ENCODE results near the gene XXYLT1.
"Not testable (repeated sequence)": the region's sequence is repeated elsewhere in the genome, so short reads cannot be mapped to it uniquely, and the experiment has no call there.

XXYLT1 gene

DNA sequence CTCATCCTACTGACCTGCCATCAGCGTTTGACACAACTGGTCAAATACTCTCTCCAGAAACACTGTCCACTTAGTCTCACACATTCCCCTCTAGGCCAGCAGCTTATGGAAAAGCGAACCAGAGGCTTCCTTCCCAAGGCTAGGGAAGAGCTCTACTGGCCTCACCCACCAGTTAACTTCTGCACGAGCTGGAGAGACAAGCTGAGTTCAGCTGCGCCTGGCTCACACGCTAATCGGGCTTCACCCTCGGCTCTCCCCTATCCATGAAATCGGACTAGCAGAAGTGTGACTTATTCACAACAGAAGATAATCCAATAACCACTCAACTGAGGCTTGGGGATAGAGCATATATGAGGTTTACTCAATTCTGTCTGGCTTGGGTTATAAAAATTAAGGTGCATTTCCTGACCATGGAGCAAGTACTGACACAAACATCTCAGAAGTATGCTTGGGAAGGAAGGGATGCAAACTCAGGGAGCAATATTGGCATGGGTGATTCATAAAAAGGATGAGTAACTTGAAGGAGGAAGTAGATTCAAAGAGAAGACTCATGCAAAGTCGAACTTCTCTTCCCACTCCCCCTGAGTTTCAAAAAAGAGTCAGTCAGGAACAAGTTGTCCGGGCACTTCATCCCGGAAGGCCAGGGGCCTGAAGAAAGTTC, 73.1 kb downstream of the XXYLT1 start:
- Histone ChIP-seq H3K27me3 (ENCODE audit: control insufficient read depth, insufficient read depth, low read length) (no peaks in the 10 kb centered on the region), H3K9me3 (replicated peaks; ENCODE audit: low read length) (no peaks in the 10 kb centered on the region), H3K9ac (ENCODE audit: low read depth, low read length) (peak overlapping the region; percentile 59), H3K4me3 (ENCODE audit: low read length) (peak overlapping the region; percentile 49), H3K4me2 (ENCODE audit: low read length) (peak overlapping the region; percentile 73), H3K36me3 (ENCODE audit: insufficient read depth, low read length) (no peaks in the 10 kb centered on the region), H3K4me1 (ENCODE audit: control insufficient read depth, insufficient read depth, low read length) (peaks cover 44% of the 10 kb centered on the region)

DNA sequence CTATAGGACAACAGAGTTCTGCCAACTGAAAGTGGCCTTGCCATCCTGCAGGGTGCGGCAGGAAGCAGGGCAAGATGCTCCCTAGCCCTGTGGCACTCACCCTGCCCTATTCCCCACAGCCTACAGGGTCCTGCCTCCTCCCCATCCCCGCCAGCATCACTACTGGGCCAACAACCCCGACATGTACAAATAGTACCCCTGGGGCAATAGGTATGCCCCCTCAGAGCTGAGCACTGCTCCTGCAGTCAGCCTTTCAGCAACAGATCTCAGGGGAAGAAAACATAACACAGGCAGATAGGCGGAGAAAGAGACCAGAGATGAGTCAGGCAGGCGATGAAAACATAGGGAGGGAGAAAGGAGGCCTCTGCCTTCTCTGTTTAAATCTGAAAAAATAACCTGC, 74.7 kb downstream of the XXYLT1 start:
- H3K27me3 ChIP-seq (ENCODE audit: control insufficient read depth, insufficient read depth, low read length) = no peaks in the 10 kb centered on the region
- H3K4me2 ChIP-seq (ENCODE audit: low read length) = peak overlapping the region; percentile 32
- H3K9ac ChIP-seq (ENCODE audit: low read depth, low read length) = peak overlapping the region; percentile 50
- no peak overlapping the region for H3K4me3 ChIP-seq (ENCODE audit: low read length)
- H3K9me3 ChIP-seq (replicated peaks; ENCODE audit: low read length) = no peaks in the 10 kb centered on the region
- H3K4me1 ChIP-seq (ENCODE audit: control insufficient read depth, insufficient read depth, low read length) = peaks cover 44% of the 10 kb centered on the region
- H3K36me3 ChIP-seq (ENCODE audit: insufficient read depth, low read length) = no peaks in the 10 kb centered on the region

DNA sequence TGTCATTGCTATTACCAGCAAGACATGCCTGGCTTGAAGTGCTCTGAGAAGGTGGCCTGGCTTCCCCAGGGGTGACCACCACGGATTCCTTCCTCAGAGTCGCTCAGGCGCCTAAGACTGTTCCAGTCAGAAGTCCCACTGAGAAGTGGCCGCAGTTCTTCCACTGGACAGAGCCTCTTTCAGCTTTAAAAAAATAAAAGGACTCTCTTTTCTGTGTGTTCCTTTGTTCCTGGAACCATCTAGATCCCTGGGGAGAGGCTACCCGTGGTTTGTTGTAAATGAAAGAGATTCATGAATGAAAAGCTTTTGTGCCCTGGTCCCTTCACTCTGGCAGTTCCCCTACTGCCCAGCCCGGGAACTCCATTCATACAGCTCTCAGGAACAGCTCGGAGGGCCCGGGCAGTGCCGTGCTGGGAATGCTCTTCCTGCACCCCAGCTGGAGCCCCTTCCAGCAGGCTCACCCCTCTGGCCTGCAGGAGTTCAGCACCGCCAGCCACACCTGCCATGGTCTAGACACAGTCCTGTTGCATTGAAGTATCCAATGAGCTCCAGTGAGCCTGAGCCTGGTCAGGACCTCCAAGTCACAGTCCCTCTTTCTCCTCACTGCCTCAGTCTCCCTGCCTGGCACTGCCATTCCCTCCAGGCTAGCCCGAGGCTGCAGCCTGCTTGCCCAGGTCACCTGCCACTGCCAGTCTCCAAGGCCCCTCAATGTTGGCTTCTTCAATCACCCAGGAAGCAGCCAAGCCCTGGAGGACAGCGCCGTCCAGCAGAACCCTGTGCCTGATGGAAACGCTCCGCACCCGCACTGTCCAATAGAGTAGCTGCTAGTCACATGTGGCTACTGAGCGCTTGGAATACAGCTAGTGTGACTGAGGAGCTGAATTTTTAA, 75.4 kb downstream of the XXYLT1 start:
- no peaks in the 10 kb centered on the region for H3K9me3 ChIP-seq (replicated peaks; ENCODE audit: low read length)
- H3K9ac ChIP-seq (ENCODE audit: low read depth, low read length) = peak overlapping the region; percentile 38
- no peaks in the 10 kb centered on the region for H3K36me3 ChIP-seq (ENCODE audit: insufficient read depth, low read length)
- peaks cover 44% of the 10 kb centered on the region for H3K4me1 ChIP-seq (ENCODE audit: control insufficient read depth, insufficient read depth, low read length)
- no peak overlapping the region for H3K4me3 ChIP-seq (ENCODE audit: low read length)
- no peak overlapping the region for H3K4me2 ChIP-seq (ENCODE audit: low read length)
- H3K27me3 ChIP-seq (ENCODE audit: control insufficient read depth, insufficient read depth, low read length) = no peaks in the 10 kb centered on the region

DNA sequence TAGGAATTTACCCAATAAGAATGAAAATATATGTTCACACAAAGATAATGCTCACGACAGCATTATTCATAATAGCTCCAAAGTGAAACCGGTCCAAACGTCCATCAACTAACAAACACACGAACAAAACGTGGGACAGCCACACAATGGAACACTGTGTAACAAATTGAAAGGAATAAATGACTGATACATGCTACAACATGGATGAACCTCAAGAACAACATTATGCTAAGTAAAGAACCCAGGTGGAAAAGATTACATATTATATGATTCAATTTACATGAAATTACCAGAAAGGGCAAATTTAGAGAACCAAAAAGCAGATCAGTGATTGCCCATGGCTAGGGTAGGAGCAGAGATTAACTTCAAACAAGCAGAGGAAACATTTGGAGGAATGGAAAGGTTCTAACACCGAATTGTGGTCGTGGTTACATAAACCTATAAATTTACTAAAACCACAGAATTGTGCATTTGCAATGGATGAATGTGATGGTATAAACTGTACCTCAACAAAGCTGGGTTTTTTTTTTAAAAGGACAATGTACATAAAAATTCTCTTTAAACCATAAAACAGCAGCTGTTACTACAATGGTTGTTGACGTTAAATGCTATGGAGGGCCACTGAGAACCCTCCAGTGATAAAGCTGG, 76.3 kb downstream of the XXYLT1 start:
- H3K27me3 ChIP-seq (ENCODE audit: control insufficient read depth, insufficient read depth, low read length) = no peaks in the 10 kb centered on the region
- no peak overlapping the region for H3K9ac ChIP-seq (ENCODE audit: low read depth, low read length)

DNA sequence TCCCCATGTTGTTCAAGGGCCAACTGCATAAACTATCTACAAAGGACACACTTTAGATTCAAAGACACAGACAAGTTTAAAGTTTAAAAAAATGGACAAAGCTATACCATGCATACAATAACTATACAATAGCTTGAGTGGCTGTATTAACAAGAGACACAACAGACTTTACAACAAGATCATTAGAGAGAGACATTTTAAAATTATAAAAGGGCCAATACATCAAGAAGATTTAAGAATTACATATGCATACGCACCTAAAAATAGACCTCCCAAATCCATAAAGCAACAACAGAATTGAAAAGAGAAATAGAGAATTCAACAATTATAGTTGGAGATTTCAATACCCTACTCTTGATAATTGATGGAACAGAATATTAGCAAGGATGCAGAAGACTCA, 79.4 kb downstream of the XXYLT1 start:
- H3K36me3 ChIP-seq (ENCODE audit: insufficient read depth, low read length) = no peaks in the 10 kb centered on the region
- H3K9me3 ChIP-seq (replicated peaks; ENCODE audit: low read length) = no peaks in the 10 kb centered on the region
- peaks cover 34% of the 10 kb centered on the region for H3K4me1 ChIP-seq (ENCODE audit: control insufficient read depth, insufficient read depth, low read length)
- no peak overlapping the region for H3K9ac ChIP-seq (ENCODE audit: low read depth, low read length)
- H3K4me3 ChIP-seq (ENCODE audit: low read length) = no peak overlapping the region
- no peaks in the 10 kb centered on the region for H3K27me3 ChIP-seq (ENCODE audit: control insufficient read depth, insufficient read depth, low read length)
- H3K4me2 ChIP-seq (ENCODE audit: low read length) = no peak overlapping the region

More for the DNA sequence above, 76.3 kb downstream of the XXYLT1 start:
- Histone ChIP-seq H3K9me3 (replicated peaks; ENCODE audit: low read length) (no peaks in the 10 kb centered on the region), H3K4me1 (ENCODE audit: control insufficient read depth, insufficient read depth, low read length) (peaks cover 44% of the 10 kb centered on the region), H3K4me2 (ENCODE audit: low read length) (peak overlapping the region; percentile 12), H3K36me3 (ENCODE audit: insufficient read depth, low read length) (no peaks in the 10 kb centered on the region), H3K4me3 (ENCODE audit: low read length) (no peak overlapping the region)

DNA sequence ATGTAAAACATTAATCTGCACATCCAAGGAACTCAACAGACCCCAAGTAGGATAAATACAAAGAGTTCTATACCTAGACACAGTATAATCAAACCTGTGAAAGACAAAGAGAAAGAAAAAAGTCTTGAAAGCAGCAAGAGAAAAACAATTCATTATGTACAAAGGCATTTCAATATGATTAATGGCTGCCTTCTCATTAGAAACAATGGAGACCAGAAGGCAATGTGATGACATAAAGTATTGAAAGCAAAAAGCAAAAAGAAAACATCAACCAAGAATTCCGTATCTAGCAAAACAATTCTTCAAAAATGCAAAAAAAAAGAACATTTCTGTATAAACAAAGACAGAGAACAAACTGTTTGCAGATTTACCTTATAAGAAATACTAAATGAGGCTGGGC, 81.1 kb downstream of the XXYLT1 start:
- no peak overlapping the region for H3K4me2 ChIP-seq (ENCODE audit: low read length)
- no peaks in the 10 kb centered on the region for H3K36me3 ChIP-seq (ENCODE audit: insufficient read depth, low read length)
- no peak overlapping the region for H3K4me3 ChIP-seq (ENCODE audit: low read length)
- no peak overlapping the region for H3K9ac ChIP-seq (ENCODE audit: low read depth, low read length)
- peaks cover 17% of the 10 kb centered on the region for H3K4me1 ChIP-seq (ENCODE audit: control insufficient read depth, insufficient read depth, low read length)
- no peaks in the 10 kb centered on the region for H3K9me3 ChIP-seq (replicated peaks; ENCODE audit: low read length)
- H3K27me3 ChIP-seq (ENCODE audit: control insufficient read depth, insufficient read depth, low read length) = no peaks in the 10 kb centered on the region

DNA sequence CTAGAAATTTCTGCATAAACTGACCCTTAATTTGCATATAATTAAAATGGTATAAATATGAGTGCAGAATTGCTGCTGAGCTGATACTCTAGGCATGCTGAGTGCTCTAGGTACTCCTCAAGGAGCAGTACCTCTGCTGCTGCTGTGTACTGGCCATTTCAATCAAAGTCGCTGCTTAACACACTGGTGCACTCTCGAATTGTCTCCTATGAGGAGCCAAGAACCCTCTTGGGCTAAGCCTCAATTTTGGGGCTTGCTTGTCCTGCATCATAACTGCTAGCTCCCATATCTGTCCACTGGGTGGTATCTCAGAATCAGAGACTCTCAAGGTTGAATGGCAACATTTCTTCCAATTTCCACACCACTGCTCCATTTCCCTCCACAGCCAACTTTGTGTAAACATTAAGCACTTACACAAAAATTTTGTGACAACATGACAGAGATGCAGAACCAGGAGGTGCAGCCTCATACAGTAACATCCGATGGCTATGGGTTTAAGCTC, 82.5 kb downstream of the XXYLT1 start:
- Histone ChIP-seq H3K36me3 (ENCODE audit: insufficient read depth, low read length) (no peaks in the 10 kb centered on the region), H3K9me3 (replicated peaks; ENCODE audit: low read length) (no peaks in the 10 kb centered on the region), H3K4me2 (ENCODE audit: low read length) (no peak overlapping the region), H3K27me3 (ENCODE audit: control insufficient read depth, insufficient read depth, low read length) (no peaks in the 10 kb centered on the region), H3K9ac (ENCODE audit: low read depth, low read length) (no peak overlapping the region), H3K4me3 (ENCODE audit: low read length) (no peak overlapping the region), H3K4me1 (ENCODE audit: control insufficient read depth, insufficient read depth, low read length) (peaks cover 11% of the 10 kb centered on the region)

GRCh38 chr3:195187609-195188425, 83.1 kb downstream of the XXYLT1 start:
- Histone ChIP-seq H3K27me3 (ENCODE audit: control insufficient read depth, insufficient read depth, low read length) (no peaks in the 10 kb centered on the region), H3K9me3 (replicated peaks; ENCODE audit: low read length) (no peaks in the 10 kb centered on the region), H3K4me1 (ENCODE audit: control insufficient read depth, insufficient read depth, low read length) (peaks cover 11% of the 10 kb centered on the region), H3K36me3 (ENCODE audit: insufficient read depth, low read length) (no peaks in the 10 kb centered on the region), H3K4me2 (ENCODE audit: low read length) (no peak overlapping the region), H3K4me3 (ENCODE audit: low read length) (no peak overlapping the region), H3K9ac (ENCODE audit: low read depth, low read length) (peak overlapping the region; percentile 23)

GRCh38 chr3:195186710-195187047, 84.3 kb downstream of the XXYLT1 start:
- not testable (repeated sequence) for H3K27me3 ChIP-seq (ENCODE audit: control insufficient read depth, insufficient read depth, low read length); H3K4me3 ChIP-seq (ENCODE audit: low read length); H3K9ac ChIP-seq (ENCODE audit: low read depth, low read length); H3K4me2 ChIP-seq (ENCODE audit: low read length); H3K9me3 ChIP-seq (replicated peaks; ENCODE audit: low read length); H3K36me3 ChIP-seq (ENCODE audit: insufficient read depth, low read length)
- peaks cover 17% of the 10 kb centered on the region for H3K4me1 ChIP-seq (ENCODE audit: control insufficient read depth, insufficient read depth, low read length)

GRCh38 chr3:195186041-195186709, 84.8 kb downstream of the XXYLT1 start:
- H3K4me1 ChIP-seq (ENCODE audit: control insufficient read depth, insufficient read depth, low read length) = peaks cover 17% of the 10 kb centered on the region
- H3K36me3 ChIP-seq (ENCODE audit: insufficient read depth, low read length) = no peaks in the 10 kb centered on the region
- no peaks in the 10 kb centered on the region for H3K27me3 ChIP-seq (ENCODE audit: control insufficient read depth, insufficient read depth, low read length)
- H3K4me3 ChIP-seq (ENCODE audit: low read length) = no peak overlapping the region
- no peak overlapping the region for H3K4me2 ChIP-seq (ENCODE audit: low read length)
- H3K9me3 ChIP-seq (replicated peaks; ENCODE audit: low read length) = no peaks in the 10 kb centered on the region
- H3K9ac ChIP-seq (ENCODE audit: low read depth, low read length) = no peak overlapping the region

Measured in skeletal muscle satellite cell (primary cell).